ENCODE data around the gene TSPAN31.
A peak's percentile ranks its signal among the peaks of the same experiment; 100 is the strongest.
"Not testable (repeated sequence)": the region's sequence is repeated elsewhere in the genome, so short reads cannot be mapped to it uniquely, and the experiment has no call there.

Gene TSPAN31

DNA sequence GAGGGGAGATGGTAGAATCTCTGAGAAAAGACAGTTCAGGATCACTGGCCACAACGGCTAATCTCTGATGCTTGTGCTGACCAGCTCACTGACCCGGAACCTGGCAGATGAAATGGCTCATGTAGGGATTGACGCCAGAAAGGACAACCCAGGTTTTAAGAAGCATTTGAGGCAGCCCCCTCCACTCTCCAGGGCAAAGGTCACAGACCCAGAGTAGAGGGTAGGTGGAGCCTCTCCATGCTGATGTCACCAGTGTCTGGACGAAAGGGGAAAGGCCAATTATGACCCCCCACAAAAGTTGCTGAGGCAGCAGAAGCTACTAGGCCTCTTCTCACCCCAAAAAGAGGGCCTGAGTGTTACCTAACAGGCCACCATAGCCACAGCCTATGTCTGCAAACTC lies 25.9 kb downstream of the TSPAN31 start:
- no peak for DNase-seq

DNA sequence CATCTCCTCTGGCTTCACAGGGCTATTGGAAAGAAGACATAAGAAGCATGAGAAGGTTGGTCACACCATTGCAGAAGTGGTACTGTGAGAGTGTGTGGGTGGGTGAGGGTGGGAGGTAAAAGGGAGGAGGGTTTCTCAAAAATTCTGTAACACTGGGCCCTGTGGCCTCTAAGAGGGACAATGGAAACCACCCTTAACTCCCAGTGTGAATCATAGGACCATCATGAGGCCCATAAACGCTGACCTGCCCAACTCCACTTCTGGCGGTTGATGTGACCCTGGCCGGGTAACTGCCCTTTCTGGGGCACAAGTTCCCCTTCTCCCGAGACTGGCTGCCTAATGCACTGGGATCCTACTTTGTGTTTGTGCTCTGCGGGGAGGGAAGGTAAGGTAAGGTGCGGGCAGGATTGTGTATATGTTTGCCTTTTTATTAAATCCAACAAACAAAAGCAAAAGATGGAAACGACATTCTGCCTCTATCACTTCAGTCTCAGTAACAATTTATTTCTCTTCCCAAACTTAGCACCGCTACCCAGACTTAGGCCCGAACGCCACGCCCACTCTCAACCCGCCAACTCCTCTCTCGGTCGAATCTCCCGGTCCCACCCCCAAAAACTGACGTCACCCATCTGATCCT lies 26.5 kb downstream of the TSPAN31 start:
- no peak for DNase-seq

DNA sequence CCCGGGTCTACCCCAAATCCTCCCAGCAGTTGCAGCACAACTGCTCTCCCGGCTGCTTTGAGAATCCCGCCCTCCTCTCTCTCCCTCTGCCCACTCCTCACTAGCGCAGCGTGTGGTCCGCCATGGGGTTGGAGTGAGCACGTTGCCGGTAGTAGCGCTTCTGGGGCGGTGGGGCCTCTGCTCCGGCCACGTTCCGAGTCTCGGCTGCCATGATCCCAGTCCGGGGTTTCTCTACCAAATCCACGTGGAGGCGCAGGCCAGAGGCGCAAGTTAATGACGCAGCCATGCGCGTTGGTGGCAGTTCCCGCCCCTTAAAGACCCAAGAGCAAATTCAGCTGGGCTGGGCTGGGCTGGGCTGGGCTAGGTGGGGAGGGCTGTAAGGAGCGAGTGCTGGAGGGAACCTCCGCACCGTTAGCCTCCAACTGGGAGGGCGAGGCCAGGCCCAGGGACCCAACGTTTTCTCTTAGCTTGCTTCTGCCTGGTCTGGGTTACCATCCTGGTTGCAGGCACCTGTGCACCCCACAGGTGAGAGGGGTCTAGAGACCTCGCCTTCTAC lies 27.1 kb downstream of the TSPAN31 start, which contains the start of gene METTL1:
TSS of gene METTL1 (minus strand) at position 233 of the 556 bp plus-strand sequence. CDS start at position 211, 22 bp downstream.
- peak; percentile 84 for DNase-seq

DNA sequence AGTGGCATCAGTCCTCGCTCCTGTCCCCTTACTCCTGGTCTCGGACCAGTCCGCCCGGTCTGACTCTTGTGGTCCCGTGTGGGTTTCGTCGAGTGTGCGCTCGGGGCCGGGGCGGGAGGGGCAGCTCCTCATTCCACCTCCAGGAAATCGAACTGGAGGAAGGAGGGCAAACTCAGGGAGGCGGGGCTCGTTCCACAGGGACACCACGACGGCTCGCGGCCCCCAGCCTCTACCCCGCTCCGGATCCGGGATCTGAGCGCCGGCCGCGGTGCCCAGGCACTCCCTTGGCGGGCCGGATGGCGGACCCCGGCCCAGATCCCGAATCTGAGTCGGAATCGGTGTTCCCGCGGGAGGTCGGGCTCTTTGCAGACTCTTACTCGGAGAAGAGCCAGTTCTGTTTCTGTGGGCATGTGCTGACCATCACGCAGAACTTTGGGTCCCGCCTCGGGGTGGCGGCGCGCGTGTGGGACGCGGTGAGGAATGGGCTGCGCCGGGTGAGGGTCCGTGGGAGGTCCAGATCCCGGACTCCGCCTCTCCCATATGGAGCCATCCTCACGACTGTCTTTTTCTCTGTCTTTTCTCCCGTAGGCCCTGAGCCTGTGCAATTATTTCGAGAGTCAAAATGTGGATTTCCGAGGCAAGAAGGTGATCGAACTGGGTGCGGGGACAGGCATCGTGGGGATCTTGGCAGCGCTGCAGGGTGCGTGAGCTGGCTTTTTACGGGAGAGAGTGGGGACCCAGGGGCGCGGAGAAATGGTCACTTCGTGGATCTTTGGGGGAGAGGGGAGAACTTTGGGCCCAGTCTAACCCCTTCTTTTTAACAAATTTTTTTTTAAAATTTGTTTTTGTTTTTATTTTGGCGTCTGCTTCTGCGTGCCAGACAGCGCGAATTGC lies 27.8 kb downstream of the TSPAN31 start, which contains the start of gene EEF1AKMT3:
TSS of gene EEF1AKMT3 (plus strand) at position 186 of the 894 bp plus-strand sequence. CDS start at position 297, 111 bp downstream.
- DNase-seq = no peak

DNA sequence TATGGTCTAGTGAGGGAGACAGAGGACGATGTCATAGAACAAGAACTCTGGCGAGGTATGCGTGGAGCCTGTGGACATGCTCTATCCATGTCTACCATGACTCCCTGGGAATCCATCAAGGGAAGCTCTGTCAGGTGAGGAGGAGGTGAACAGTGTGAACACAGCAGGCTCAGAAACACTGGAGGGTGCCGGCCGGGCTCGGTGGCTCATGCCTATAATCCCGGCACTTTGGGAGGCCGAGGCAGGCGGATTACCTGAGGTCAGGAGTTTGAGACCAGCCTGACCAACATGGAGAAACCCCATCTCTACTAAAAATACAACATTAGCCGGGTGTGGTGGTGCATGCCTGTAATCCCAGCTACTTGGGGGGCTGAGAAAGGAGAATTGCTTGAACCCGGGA lies 29.8 kb downstream of the TSPAN31 start:
- DNase-seq = not testable (repeated sequence)

DNA sequence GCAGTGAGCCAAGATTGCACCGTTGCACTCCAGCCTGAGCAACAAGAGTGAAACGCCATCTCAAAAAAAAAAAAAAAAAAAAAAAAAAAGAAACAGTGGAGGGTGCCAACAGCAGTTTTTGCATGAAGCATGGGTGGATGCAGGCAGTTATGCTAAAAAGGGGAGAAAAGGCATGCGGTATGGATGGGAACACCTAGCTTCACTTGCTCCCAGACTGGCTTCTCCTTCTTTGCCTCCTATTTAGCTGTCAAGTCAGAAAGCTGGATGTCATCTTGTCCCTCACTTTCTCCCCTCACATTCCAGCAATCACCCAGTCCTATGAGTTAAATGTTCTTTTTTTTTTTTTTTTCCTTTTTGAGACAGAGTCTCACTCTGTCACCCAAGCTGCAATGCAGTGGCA lies 30.2 kb downstream of the TSPAN31 start:
- no peak for DNase-seq

DNA sequence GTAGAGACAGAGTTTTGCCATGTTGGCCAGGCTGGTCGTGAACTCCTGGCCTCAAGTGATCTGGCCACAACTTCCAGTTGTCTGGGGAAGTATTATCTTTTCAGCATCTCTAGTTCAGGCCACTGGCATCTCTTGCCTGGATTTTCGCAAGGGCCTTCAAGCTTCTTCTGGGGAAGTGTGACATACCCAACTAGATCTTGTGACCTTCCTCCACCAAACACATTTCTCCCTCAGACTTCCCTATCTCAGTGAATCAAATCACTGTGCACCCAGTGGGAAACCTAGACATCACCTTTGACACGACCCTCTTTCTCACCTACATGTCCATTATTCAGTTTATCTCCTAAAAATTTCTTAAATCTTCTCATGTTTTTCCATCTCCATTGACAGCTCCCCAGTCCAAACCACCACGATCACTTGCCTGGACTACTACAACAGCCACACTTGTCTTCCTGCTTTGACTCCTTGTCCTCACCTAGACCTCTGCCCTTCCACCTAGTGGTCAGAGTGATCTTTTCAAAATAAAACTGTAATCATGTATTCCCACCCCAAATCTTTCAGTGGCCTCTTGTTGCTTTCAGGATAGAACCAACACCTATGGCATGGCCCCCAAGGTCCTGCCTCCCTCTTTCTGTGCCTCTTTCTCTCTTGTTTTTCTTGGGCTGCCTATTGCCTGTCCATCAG lies 30.9 kb downstream of the TSPAN31 start:
- no peak for DNase-seq

DNA sequence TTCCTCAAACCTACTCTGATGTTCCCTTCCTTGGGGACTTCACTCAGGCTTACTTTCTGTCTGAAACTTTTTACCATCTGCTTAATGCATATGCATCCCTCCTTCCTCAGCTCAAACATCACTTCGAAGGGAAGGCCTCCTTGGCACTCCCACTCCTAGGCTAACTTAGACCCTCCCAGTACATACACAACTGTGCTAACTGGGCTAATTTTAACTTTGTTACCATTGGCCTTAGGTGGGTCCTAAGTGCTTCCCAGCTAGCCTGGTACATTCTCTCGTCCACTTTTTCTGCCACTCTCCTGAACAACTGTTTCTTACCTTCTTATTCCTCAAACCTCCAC lies 31.4 kb downstream of the TSPAN31 start:
- DNase-seq = no peak

DNA sequence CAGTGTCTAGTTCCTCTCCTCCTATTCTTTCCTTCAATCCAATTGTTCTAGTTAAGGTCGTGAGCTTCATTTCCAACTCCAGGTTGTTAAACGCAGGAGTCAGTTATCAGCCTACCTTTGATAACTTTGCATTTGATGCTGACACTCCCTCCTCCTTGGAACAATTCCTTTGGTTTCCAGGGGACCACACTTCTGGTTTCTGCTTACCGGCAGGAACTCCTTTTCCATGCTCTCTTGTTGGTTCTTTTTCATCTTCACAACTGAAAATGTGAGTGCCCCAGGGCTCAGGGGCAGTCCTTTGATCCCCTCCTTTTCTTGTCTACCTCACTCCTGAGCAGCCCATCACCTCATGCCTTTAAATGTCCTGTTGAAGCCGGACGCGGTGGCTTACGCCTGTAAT lies 32.5 kb downstream of the TSPAN31 start:
- no peak for DNase-seq

DNA sequence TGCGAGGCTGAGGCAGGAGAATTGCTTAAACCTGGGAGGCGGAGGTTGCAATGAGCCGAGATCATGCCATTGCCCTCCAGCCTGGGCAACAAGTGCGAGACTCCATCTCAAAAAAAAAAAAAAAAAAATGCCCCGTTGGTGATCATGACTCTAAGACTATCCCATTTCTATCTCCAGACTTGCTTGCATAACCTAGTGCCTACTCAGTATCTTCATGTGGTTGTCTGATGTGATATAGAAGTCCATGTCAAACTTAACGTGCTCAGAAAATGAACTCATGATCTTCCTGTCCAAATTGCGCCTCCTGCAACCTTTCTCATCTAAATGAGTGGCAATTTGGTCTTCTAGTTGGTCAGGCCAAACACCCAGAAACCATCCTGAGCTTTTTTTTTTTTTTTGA lies 33.1 kb downstream of the TSPAN31 start:
- DNase-seq = no peak

DNA sequence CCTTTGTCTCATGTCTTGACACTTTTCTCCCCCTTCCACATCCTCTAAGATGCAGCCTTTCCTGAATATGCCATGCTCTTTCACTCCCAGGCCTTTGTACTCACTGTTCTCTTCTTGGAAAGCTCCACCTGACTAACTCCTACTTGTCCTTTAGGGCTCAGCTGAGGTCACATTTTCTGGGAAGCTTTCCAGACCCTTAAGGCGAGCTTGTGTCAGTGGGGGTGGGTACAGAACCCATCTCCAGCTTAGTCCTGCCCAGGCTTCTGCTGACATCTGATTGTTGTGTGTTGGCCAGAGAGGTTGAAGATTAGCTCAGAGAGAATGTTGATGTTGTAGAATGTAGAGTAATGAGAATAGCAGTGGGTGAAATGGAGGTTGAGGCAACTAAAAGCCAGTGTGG lies 34.9 kb downstream of the TSPAN31 start:
- DNase-seq = no peak

DNA sequence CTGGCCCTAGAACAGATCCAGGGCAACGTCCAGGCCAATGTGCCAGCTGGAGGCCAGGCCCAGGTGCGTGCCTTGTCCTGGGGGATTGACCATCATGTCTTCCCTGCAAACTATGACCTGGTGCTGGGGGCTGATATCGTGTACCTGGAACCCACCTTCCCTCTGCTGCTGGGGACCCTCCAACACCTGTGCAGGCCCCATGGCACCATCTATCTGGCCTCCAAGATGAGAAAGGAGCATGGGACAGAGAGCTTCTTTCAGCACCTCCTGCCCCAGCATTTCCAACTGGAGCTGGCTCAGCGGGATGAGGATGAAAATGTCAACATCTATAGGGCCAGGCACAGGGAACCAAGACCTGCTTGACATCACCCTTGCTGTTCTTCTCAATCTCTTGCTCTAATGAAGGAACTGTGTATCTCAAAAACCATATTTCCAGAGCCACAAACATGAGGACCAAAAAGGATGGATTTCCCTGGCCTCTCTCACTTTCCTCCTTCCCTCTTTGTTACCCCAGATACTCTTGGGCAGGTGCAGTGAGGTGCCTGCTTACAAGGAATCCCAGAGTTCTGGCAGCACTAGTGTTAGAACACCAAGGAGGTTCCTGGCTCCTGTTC lies 35.6 kb downstream of the TSPAN31 start:
- DNase-seq = no peak

DNA sequence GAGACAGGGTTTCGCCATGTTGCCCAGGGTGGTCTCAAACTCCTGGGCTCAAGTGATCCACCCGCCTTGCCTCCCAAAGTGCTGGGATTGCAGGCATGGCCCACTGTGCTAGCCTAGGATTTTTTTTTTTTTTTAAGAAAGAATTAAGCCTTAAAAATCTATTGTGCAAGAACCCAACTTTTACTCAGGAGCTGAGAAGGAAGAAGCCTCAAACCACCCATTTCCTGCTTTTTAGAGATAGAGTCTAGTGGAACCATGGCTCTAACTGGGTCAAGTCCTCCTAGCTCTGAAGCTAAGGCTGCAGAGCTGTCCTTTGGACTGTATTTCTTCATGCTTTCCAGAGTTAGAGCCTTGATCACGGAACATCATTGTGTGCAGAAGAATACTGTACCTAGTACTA lies 36.4 kb downstream of the TSPAN31 start:
- DNase-seq = no peak

DNA sequence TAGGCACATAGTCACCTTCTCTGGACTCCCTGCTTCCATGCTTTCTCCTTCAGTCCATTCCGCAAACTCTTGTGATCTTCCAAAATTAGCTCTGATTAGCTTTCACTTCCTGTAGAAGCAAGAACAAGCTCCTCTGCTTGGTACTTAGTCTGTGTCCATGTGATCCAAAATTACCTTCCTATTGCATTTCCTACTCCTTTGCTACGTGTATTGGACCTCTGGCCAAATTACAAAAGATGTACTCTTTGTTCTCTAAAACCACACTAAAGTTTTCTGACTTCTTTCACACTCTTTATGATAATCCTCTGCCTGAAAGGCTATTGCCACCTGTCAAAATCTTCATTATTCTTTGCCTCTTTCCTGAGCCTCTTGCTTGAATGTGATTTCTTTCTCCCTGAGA lies 37.0 kb downstream of the TSPAN31 start:
- no peak for DNase-seq

DNA sequence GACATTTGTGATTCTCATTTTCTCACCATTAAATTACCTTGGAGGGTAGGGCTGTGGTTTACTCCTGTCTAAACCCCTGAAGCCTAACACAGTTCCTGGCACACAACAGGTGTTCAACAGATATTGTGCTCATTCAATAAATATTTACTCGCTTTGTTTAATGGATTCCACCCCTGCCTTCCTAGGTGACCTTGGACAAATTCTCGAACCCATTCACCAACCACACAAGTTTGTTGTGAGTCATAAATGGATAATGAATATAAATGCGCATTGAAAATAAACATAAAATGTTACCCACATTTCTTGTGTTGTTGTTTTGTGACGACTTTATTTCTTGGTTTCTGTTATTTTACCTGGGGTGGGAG lies 37.4 kb downstream of the TSPAN31 start:
- no peak for DNase-seq

DNA sequence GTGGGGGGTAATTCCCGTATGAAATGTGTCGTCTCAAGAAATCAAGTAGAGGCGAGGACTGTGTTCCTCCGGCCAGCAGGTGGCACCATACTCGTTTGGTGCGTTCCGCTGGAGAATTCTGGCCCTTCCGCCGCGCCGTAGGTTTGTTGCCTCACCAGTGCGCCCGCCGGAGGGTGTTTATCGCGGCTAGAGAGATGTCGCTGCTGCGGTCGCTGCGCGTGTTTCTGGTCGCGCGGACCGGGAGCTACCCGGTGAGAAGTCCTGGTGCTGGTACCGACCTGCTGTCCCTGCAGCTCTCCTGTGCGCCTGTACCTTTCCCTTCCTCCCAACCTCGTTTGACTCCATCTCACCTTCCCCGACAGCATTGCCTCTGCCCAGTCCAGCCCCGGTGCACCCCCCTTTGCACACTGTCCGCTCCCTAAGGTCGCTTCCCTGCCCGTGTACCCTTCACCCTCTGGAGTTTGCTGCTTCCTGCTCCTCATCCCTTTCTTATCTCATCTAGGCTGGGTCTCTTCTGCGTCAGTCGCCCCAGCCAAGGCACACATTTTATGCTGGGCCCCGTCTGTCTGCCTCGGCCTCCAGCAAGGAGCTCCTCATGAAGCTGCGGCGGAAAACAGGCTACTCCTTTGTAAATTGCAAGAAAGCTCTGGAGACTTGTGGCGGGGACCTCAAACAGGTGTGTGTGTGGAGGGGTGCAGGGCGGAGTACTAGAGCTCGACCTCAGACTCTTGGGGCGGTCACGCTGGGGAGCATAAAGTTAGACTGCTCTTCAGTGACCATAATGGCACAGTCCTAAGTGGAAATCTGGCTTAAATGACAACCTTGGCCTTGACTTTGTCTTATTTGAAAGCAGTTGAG lies 38.0 kb downstream of the TSPAN31 start, which contains the start of gene TSFM:
TSS of gene TSFM (plus strand) at position 180 of the 858 bp plus-strand sequence. CDS start at position 195, 15 bp downstream.
- peak; percentile 69 for DNase-seq

DNA sequence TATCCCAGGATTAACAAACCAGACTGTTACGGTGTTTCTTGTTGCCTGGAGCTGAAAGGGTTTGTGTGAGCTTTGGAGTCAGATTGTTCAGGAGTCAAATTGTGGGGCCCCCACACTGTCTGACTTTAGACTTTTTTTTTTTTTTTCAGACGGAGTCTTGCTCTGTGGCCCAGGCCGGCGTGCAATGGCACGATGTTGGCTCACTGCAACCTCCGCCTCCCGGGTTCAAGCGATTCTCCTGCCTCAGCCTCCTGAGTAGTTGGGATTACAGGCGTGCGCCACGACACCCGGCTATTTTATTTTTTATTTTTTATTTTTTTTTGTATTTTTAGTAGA lies 38.6 kb downstream of the TSPAN31 start:
- DNase-seq = no peak

DNA sequence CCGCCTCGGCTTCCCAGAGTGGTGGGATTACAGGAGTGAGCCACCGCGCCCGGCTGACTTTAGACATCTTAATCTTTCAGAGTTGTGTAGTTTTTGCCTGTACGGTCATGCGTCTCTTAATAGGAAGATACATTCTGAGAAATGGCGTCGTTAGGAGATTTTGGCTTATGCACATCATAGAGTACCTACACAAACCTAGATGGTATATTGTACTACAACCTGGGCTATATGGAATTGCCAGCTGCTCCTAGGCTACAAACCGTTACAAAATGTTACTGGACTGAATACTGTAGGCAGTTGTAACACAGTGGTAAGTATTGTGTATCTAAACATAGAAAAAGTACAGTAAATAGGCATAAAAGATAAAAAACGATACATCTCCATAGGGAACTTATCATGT lies 39.0 kb downstream of the TSPAN31 start:
- DNase-seq = no peak

DNA sequence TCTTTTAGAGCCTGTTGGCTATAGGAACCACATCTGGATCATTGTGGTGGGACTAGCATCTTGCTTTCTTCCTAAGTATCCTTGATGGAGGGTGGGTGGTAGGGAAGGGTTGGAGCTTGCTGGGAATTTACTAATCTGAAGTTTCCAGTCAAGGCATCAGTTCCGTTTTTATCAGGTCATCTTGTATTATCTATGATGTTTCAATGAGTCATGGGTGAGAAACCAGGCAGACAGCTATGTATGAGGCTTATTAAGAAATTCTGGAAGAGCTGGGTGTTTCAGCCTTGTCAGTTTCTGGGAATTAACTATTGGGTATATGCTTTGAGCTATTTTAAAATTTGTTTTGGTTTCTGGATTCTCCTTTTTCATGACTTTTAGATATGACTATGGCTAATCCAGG lies 49.1 kb downstream of the TSPAN31 start:
- no peak for DNase-seq

DNA sequence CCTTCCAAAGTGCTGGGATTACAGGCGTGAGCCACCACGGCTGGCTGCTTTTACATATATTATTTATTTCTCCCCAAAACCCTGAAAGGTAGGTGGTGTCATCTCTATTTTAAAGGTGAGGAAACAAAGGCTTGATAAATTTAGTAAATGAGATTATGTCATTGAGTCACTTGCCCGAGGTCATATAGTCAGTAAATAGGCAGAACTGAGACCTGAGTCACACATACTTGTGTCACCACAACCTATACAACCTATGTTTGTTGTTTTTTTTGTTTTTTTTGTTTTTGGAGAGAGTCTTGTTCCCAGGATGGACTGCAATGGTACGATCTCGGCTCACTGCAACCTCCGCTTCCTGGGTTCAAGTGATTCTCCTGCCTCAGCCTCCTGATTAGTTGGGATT lies 50.5 kb downstream of the TSPAN31 start:
- DNase-seq = no peak

DNA sequence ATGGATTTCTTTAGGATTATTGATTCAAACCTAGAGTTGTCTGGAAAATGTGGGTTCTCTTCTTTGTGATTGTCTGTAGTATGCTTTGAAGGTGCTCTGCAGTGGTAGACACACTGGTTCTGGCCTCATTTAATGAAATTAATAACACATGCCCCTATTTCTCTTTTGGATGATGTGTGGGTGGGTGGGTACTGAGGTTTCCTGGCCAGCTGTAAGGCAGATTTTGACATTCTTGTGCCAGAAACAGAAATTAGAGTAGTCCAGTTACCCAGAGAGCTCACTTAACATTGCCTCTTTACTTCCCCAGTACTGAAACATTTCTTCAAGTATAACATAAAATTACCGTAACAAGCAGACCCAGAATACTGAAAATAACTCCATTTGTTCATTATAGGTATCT lies 52.2 kb downstream of the TSPAN31 start:
- DNase-seq = no peak

DNA sequence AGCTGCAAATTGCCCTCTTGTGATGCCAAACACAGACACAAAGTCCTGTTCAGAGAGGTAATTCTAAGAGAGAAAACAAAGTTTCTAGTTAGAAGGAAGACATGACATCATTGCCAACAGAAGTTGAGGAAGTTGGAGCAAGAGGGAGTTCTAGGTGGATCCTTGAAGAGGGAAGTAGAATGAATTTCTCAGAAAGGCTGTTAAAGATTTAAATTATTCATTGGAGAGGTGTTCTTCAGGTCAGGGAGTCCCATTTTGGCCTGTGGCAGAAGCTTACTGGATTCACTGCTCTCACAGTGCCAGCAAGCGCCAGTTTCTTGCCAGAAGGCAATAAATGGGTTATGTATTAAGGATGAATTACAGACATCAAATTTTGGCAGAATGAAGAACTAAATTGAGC lies 53.1 kb downstream of the TSPAN31 start:
- DNase-seq = no peak
